HEK293 (cell line): Measurements from ENCODE around the gene EMC6.
A peak's percentile ranks its signal among the peaks of the same experiment; 100 is the strongest.

Experiments
- GLIS1 ChIP-seq: fragments of 450-650 bp; formaldehyde crosslinking; IDR thresholded peaks from 2 replicates; pipeline ENCODE4 v1.5.1; 2016; ENCODE audit warnings: missing biosample characterization, missing genetic modification characterization
- GLIS2 ChIP-seq: fragments of 450-650 bp; formaldehyde crosslinking; IDR thresholded peaks from 2 replicates; pipeline ENCODE4 v1.5.1; 2016; ENCODE audit warnings: missing biosample characterization, missing genetic modification characterization
- HOXC10 ChIP-seq: sonication (generic); formaldehyde crosslinking; IDR thresholded peaks from 2 replicates; pipeline ENCODE4 v1.8.1; 2023; ENCODE audit warnings: mild to moderate bottlenecking, missing genetic modification reagents
- KLF10 ChIP-seq: fragments of 450-650 bp; IDR thresholded peaks from 2 replicates; pipeline ENCODE4 v1.5.1; 2018; ENCODE audit warnings: missing biosample characterization, mild to moderate bottlenecking, missing genetic modification characterization
- KLF7 ChIP-seq: fragments of 450-650 bp; formaldehyde crosslinking; IDR thresholded peaks from 2 replicates; pipeline ENCODE4 v1.5.1; 2016; ENCODE audit warnings: missing biosample characterization, missing genetic modification characterization, borderline replicate concordance
- ZBTB8A ChIP-seq: fragments of 450-650 bp; formaldehyde crosslinking; IDR thresholded peaks from 2 replicates; pipeline ENCODE4 v1.5.1; 2016; ENCODE audit warnings: missing biosample characterization, missing genetic modification characterization
- ZEB2 ChIP-seq: fragments of 450-650 bp; formaldehyde crosslinking; IDR thresholded peaks from 2 replicates; pipeline ENCODE4 v1.5.1; 2016; ENCODE audit warnings: missing biosample characterization, missing genetic modification characterization
- ZFP41 ChIP-seq: fragments of 450-650 bp; formaldehyde crosslinking; IDR thresholded peaks from 2 replicates; pipeline ENCODE4 v1.5.1; 2016; ENCODE audit warnings: missing biosample characterization, missing genetic modification characterization, borderline replicate concordance
- ZFP69B ChIP-seq: fragments of 450-650 bp; formaldehyde crosslinking; IDR thresholded peaks from 2 replicates; pipeline ENCODE4 v1.5.1; 2016; ENCODE audit warnings: missing biosample characterization, missing genetic modification characterization
- ZNF121 ChIP-seq: fragments of 450-650 bp; formaldehyde crosslinking; IDR thresholded peaks from 2 replicates; pipeline ENCODE4 v1.5.1; 2016; ENCODE audit warnings: missing biosample characterization, missing genetic modification characterization
- ZNF157 ChIP-seq: fragments of 450-650 bp; formaldehyde crosslinking; IDR thresholded peaks from 2 replicates; pipeline ENCODE4 v1.5.1; 2016; ENCODE audit warnings: missing biosample characterization, missing genetic modification characterization
- ZNF174 ChIP-seq: fragments of 450-650 bp; formaldehyde crosslinking; IDR thresholded peaks from 2 replicates; pipeline ENCODE4 v1.5.0; 2017; ENCODE audit warnings: missing biosample characterization, mild to moderate bottlenecking, missing genetic modification characterization
- ZNF202 ChIP-seq: fragments of 450-650 bp; formaldehyde crosslinking; IDR thresholded peaks from 2 replicates; pipeline ENCODE4 v1.5.1; 2016; ENCODE audit warnings: missing biosample characterization, missing genetic modification characterization, borderline replicate concordance
- ZNF223 ChIP-seq: fragments of 450-650 bp; formaldehyde crosslinking; IDR thresholded peaks from 2 replicates; pipeline ENCODE4 v1.5.1; 2016; ENCODE audit warnings: missing biosample characterization, missing genetic modification characterization
- ZNF266 ChIP-seq: fragments of 450-650 bp; formaldehyde crosslinking; IDR thresholded peaks from 2 replicates; pipeline ENCODE4 v1.5.1; 2016; ENCODE audit warnings: missing biosample characterization, missing genetic modification characterization, low read depth
- ZNF324 ChIP-seq: fragments of 450-650 bp; formaldehyde crosslinking; IDR thresholded peaks from 2 replicates; pipeline ENCODE4 v1.5.1; 2016; ENCODE audit warnings: missing biosample characterization, missing genetic modification characterization
- ZNF366 ChIP-seq: fragments of 450-650 bp; formaldehyde crosslinking; conservative IDR thresholded peaks from 2 replicates; pipeline ENCODE4 v1.5.1; 2016; ENCODE audit warnings: missing biosample characterization, missing genetic modification characterization
- ZNF391 ChIP-seq: fragments of 450-650 bp; formaldehyde crosslinking; IDR thresholded peaks from 2 replicates; pipeline ENCODE4 v1.5.1; 2016; ENCODE audit warnings: low read depth, missing biosample characterization, missing genetic modification characterization, borderline replicate concordance
- ZNF423 ChIP-seq: fragments of 450-650 bp; formaldehyde crosslinking; IDR thresholded peaks from 2 replicates; pipeline ENCODE4 v1.5.1; 2016; ENCODE audit warnings: missing biosample characterization, missing genetic modification characterization
- ZNF433 ChIP-seq: fragments of 450-650 bp; formaldehyde crosslinking; IDR thresholded peaks from 2 replicates; pipeline ENCODE4 v1.5.1; 2016; ENCODE audit warnings: missing biosample characterization, missing genetic modification characterization, low read depth
- ZNF560 ChIP-seq: fragments of 450-650 bp; formaldehyde crosslinking; IDR thresholded peaks from 2 replicates; pipeline ENCODE4 v1.5.1; 2017; ENCODE audit warnings: missing biosample characterization, missing genetic modification characterization, borderline replicate concordance
- ZNF621 ChIP-seq: fragments of 450-650 bp; formaldehyde crosslinking; IDR thresholded peaks from 2 replicates; pipeline ENCODE4 v1.5.1; 2017; ENCODE audit warnings: missing biosample characterization, missing genetic modification characterization
- ZNF626 ChIP-seq: fragments of 450-650 bp; sonication (Bioruptor Pico); formaldehyde crosslinking; IDR thresholded peaks from 2 replicates; pipeline ENCODE4 v1.5.1; 2018; ENCODE audit warnings: missing biosample characterization, missing genetic modification characterization, inconsistent platforms
- ZNF654 ChIP-seq: fragments of 450-650 bp; formaldehyde crosslinking; IDR thresholded peaks from 2 replicates; pipeline ENCODE4 v1.5.1; 2016; ENCODE audit warnings: low read depth, missing biosample characterization, missing genetic modification characterization
- ZNF660 ChIP-seq: fragments of 450-650 bp; IDR thresholded peaks from 2 replicates; pipeline ENCODE4 v1.5.1; 2018; ENCODE audit warnings: missing biosample characterization, mild to moderate bottlenecking, missing genetic modification characterization
- ZNF837 ChIP-seq: fragments of 450-650 bp; formaldehyde crosslinking; IDR thresholded peaks from 2 replicates; pipeline ENCODE4 v1.5.1; 2016; ENCODE audit warnings: missing biosample characterization, missing genetic modification characterization
- ZNF843 ChIP-seq: fragments of 450-650 bp; formaldehyde crosslinking; IDR thresholded peaks from 2 replicates; pipeline ENCODE4 v1.5.1; 2016; ENCODE audit warnings: missing biosample characterization, missing genetic modification characterization
- TF ChIP-seq, protein P1 (sequence below): fragments of 450-650 bp; formaldehyde crosslinking; IDR thresholded peaks from 2 replicates; pipeline ENCODE4 v1.5.1; 2016; ENCODE audit warnings: missing biosample characterization, missing genetic modification characterization
- TF ChIP-seq, protein P2 (sequence below): fragments of 450-650 bp; formaldehyde crosslinking; IDR thresholded peaks from 2 replicates; pipeline ENCODE4 v1.5.1; 2016; ENCODE audit warnings: missing biosample characterization, missing genetic modification characterization
- TF ChIP-seq, protein P3 (sequence below): fragments of 450-650 bp; formaldehyde crosslinking; IDR thresholded peaks from 2 replicates; pipeline ENCODE4 v1.5.1; 2016; ENCODE audit warnings: missing biosample characterization, missing genetic modification characterization, low read depth
- TF ChIP-seq, protein P4 (sequence below): sonication (generic); formaldehyde crosslinking; IDR thresholded peaks from 2 replicates; pipeline ENCODE4 v1.8.1; 2022; ENCODE audit warnings: mild to moderate bottlenecking, moderate library complexity, missing genetic modification reagents

The EMC6 gene

DNA sequence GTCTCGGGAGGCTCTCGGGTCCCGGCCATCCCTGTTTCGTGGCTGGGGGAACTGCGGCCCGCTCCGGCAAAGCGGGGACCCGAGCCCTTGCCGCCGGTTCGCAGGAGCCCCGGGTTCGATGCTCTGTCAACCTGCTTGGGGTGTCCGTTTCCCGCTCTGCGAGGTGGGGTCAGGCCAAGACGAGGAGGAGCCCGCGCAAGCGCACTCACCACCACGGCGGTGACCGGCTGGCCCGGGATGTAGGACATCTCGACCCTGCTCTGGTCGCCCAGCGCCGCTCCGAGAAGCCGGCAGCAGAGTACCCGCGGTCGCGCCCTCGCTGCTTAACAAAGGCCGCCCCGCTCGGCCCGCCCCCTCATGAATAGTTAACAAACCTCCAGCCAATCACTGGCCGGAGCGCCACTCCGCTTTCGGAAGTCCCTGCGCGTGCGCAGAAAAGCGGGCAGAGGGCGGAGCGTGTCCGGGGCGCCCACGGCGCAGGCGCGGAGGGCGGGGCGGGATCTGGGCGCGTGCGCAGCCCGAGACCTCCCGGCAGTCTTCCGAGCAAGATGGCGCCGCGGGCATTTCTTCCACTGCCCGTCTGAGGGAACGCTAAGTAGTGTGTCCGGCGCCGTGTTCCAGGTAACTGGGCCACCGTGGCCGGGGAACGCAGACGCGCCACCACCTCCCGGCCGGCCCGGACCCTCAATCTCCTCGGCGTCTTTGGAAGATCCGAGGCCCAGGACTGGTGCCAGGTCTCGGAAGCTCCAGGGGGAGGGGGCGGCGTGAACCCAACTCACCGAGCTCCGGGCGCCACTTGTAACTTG is at the start of gene EMC6, which contains the start of gene TAX1BP3 (continued):
- TF ChIP-seq, protein P1, sequence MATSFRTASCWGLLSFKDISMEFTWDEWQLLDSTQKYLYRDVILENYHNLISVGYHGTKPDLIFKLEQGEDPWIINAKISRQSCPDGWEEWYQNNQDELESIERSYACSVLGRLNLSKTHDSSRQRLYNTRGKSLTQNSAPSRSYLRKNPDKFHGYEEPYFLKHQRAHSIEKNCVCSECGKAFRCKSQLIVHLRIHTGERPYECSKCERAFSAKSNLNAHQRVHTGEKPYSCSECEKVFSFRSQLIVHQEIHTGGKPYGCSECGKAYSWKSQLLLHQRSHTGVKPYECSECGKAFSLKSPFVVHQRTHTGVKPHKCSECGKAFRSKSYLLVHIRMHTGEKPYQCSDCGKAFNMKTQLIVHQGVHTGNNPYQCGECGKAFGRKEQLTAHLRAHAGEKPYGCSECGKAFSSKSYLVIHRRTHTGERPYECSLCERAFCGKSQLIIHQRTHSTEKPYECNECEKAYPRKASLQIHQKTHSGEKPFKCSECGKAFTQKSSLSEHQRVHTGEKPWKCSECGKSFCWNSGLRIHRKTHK (tag by site-specific recombination) = no peak
- TF ChIP-seq ZNF837 (tag by site-specific recombination) (no peak), ZNF324 (tag by site-specific recombination) (peak; percentile 52; the same call in 1 of the 2 replicates), ZEB2 (tag by site-specific recombination) (no peak), ZNF121 (tag by site-specific recombination) (no peak), ZFP41 (no peak), HOXC10 (CRISPR knock-in tag) (no peak), ZNF423 (tag by site-specific recombination) (no peak), ZNF366 (tag by site-specific recombination) (no peak), ZNF843 (tag by site-specific recombination) (no peak), ZNF266 (tag by site-specific recombination) (no peak), ZNF202 (tag by site-specific recombination) (no peak), ZNF560 (no peak), ZBTB8A (tag by site-specific recombination) (peak; percentile 70), ZNF391 (tag by site-specific recombination) (peak; percentile 83; the same call in 1 of the 2 replicates), GLIS1 (tag by site-specific recombination) (0 out of 2 replicates have a peak, but pooled peaks have one; percentile 29), ZNF174 (tag by site-specific recombination) (no peak), GLIS2 (tag by site-specific recombination) (peak; percentile 89), ZNF660 (tag by site-specific recombination) (peak; percentile 37; the same call in 1 of the 2 replicates), ZNF433 (tag by site-specific recombination) (no peak), KLF10 (tag by site-specific recombination) (no peak), ZNF223 (tag by site-specific recombination) (no peak), ZNF654 (tag by site-specific recombination) (no peak), ZFP69B (0 out of 2 replicates have a peak, but pooled peaks have one; percentile 52), KLF7 (tag by site-specific recombination) (no peak), ZNF157 (tag by site-specific recombination) (no peak), ZNF626 (no peak), ZNF621 (tag by site-specific recombination) (no peak)
- TF ChIP-seq, protein P2, sequence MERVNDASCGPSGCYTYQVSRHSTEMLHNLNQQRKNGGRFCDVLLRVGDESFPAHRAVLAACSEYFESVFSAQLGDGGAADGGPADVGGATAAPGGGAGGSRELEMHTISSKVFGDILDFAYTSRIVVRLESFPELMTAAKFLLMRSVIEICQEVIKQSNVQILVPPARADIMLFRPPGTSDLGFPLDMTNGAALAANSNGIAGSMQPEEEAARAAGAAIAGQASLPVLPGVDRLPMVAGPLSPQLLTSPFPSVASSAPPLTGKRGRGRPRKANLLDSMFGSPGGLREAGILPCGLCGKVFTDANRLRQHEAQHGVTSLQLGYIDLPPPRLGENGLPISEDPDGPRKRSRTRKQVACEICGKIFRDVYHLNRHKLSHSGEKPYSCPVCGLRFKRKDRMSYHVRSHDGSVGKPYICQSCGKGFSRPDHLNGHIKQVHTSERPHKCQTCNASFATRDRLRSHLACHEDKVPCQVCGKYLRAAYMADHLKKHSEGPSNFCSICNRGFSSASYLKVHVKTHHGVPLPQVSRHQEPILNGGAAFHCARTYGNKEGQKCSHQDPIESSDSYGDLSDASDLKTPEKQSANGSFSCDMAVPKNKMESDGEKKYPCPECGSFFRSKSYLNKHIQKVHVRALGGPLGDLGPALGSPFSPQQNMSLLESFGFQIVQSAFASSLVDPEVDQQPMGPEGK (tag by site-specific recombination) = 0 out of 2 replicates have a peak, but pooled peaks have one; percentile 58
- TF ChIP-seq, protein P3, sequence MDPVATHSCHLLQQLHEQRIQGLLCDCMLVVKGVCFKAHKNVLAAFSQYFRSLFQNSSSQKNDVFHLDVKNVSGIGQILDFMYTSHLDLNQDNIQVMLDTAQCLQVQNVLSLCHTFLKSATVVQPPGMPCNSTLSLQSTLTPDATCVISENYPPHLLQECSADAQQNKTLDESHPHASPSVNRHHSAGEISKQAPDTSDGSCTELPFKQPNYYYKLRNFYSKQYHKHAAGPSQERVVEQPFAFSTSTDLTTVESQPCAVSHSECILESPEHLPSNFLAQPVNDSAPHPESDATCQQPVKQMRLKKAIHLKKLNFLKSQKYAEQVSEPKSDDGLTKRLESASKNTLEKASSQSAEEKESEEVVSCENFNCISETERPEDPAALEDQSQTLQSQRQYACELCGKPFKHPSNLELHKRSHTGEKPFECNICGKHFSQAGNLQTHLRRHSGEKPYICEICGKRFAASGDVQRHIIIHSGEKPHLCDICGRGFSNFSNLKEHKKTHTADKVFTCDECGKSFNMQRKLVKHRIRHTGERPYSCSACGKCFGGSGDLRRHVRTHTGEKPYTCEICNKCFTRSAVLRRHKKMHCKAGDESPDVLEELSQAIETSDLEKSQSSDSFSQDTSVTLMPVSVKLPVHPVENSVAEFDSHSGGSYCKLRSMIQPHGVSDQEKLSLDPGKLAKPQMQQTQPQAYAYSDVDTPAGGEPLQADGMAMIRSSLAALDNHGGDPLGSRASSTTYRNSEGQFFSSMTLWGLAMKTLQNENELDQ (tag by site-specific recombination) = no peak
- TF ChIP-seq, protein P4, sequence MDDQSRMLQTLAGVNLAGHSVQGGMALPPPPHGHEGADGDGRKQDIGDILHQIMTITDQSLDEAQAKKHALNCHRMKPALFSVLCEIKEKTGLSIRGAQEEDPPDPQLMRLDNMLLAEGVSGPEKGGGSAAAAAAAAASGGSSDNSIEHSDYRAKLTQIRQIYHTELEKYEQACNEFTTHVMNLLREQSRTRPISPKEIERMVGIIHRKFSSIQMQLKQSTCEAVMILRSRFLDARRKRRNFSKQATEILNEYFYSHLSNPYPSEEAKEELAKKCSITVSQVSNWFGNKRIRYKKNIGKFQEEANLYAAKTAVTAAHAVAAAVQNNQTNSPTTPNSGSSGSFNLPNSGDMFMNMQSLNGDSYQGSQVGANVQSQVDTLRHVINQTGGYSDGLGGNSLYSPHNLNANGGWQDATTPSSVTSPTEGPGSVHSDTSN (CRISPR knock-in tag) = peak; percentile 54
